MCF 10A (cell line): ENCODE measurements around the gene GRK3. TPM values are rescaled to one million over a fixed set of nuclear protein-coding genes. Genes with fewer than 3 reads are reported as not detected.

ENCODE experiments used
- BruUV-seq: library from RNA; stranded (reverse); fragments of 400-500 nt; replicated peaks from 2 replicates; lab custom pipeline; 2021; lab: Mats Ljungman, UMichigan
- CTCF ChIA-PET: fragments of 300-600 bp; sonication (Branson Sonifier 250); formaldehyde crosslinking; extraction: SDS; loops from one replicate; lab custom pipeline; 2021; ENCODE audit warnings: antibody characterized with exemption, inconsistent platforms; lab: Yijun Ruan, JAX
- POLR2A ChIA-PET: fragments of 300-600, 350-650 bp; sonication (Branson Sonifier 250); formaldehyde crosslinking; extraction: SDS; loops from one replicate; lab custom pipeline; 2020; ENCODE audit warnings: antibody characterized with exemption, inconsistent platforms; lab: Yijun Ruan, JAX
- DNase-seq: peaks from one replicate; pipeline ENCODE4 v3.0.0-alpha.2; 2018; ENCODE audit not compliant: unreplicated experiment
- H3K27ac Mint-ChIP-seq: one replicate; pipeline ENCODE4 v1.8.0; 2022; ENCODE audit warnings: mild to moderate bottlenecking, low read depth, mixed read lengths; ENCODE audit not compliant: unreplicated experiment
- H3K27me3 Mint-ChIP-seq: one replicate; pipeline ENCODE4 v1.8.0; 2022; ENCODE audit warnings: mixed read lengths; ENCODE audit not compliant: insufficient read depth, unreplicated experiment
- H3K36me3 Mint-ChIP-seq: one replicate; pipeline ENCODE4 v1.8.0; 2022; ENCODE audit warnings: mild to moderate bottlenecking, moderate library complexity, mixed read lengths; ENCODE audit not compliant: insufficient read depth, unreplicated experiment
- H3K4me1 Mint-ChIP-seq: one replicate; pipeline ENCODE4 v1.8.0; 2022; ENCODE audit warnings: mixed read lengths; ENCODE audit not compliant: insufficient read depth, unreplicated experiment
- H3K4me3 Mint-ChIP-seq: one replicate; pipeline ENCODE4 v1.8.0; 2022; ENCODE audit warnings: mild to moderate bottlenecking, moderate library complexity, mixed read lengths; ENCODE audit not compliant: unreplicated experiment
- H3K9me3 Mint-ChIP-seq: one replicate; pipeline ENCODE4 v1.8.0; 2022; ENCODE audit warnings: mixed read lengths; ENCODE audit not compliant: unreplicated experiment
- CTCF ChIP-seq: fragments of 200-600 bp; IDR thresholded peaks from one replicate; pipeline ENCODE4 v1.8.0; 2022; ENCODE audit warnings: antibody characterized with exemption, mild to moderate bottlenecking; ENCODE audit not compliant: unreplicated experiment
- intact Hi-C: fragments of 100-400 bp; cut with micrococcal nuclease; formaldehyde crosslinking; loops from 2 replicates; pipeline ENCODE4 v1.14.1; 2022
- total RNA-seq: library from RNA; stranded (reverse); gene quantifications from 2 replicates; pipeline ENCODE4 v1.2.3, GENCODE V29; 2022

Gene GRK3
- total RNA-seq, 1 experiment from 2014 or later: 7.9 TPM

GRCh38 chr22:25735650-25736049 lies 171.2 kb downstream of the GRK3 start:
- Mint-ChIP-seq H3K9me3 (no peaks in the 10 kb centered on the region), H3K27ac (no peak overlapping the region), H3K4me1 (no peaks in the 10 kb centered on the region), H3K36me3 (no peaks in the 10 kb centered on the region), H3K4me3 (no peak overlapping the region), H3K27me3 (no peaks in the 10 kb centered on the region)
- BruUV-seq: no TSS peak
- POLR2A ChIA-PET: no interaction called here
- no peak for DNase-seq
- intact Hi-C loops: no loop called here
- CTCF ChIA-PET: no interaction called here
- TF ChIP-seq CTCF: no peak

- ChIA-PET POLR2A (no interaction called here), CTCF (interaction anchor here (0.5 to 1.2 kb wide), 2 partner anchors 37 to 610 kb away, joined by 3 to 5 read pairs; no protein-coding TSS in a partner anchor)
- Mint-ChIP-seq H3K9me3 (no peaks in the 10 kb centered on the region), H3K27me3 (no peaks in the 10 kb centered on the region), H3K4me1 (no peaks in the 10 kb centered on the region), H3K36me3 (no peaks in the 10 kb centered on the region), H3K27ac (no peak overlapping the region), H3K4me3 (no peak overlapping the region)
- BruUV-seq: no TSS peak
- intact Hi-C loops: no loop called here
- no peak for DNase-seq
- TF ChIP-seq CTCF: no peak
Measured at GRCh38 chr22:25736378-25737011, 172.0 kb downstream of the GRK3 start.

GRCh38 chr22:25739659-25740344 lies 175.3 kb downstream of the GRK3 start:
- no peak for TF ChIP-seq CTCF
- Mint-ChIP-seq H3K9me3 (no peaks in the 10 kb centered on the region), H3K4me1 (no peaks in the 10 kb centered on the region), H3K27ac (no peak overlapping the region), H3K27me3 (no peaks in the 10 kb centered on the region), H3K4me3 (no peak overlapping the region), H3K36me3 (no peaks in the 10 kb centered on the region)
- no TSS peak for BruUV-seq
- ChIA-PET CTCF (interaction anchor here (0.6 kb wide), 1 partner anchor 40 kb away, joined by 5 read pairs; no protein-coding TSS in a partner anchor), POLR2A (interaction anchor here (1.2 kb wide), 1 partner anchor 12 kb away, joined by 3 read pairs; no protein-coding TSS in a partner anchor)
- no peak for DNase-seq
- intact Hi-C loops: no loop called here
